Stimulated activated CD4-positive, alpha-beta T cell treated with anti-CD3 and anti-CD28 coated beads, Interleukin-4, amount 100 ng/mL, for 1 hour (primary cell): ENCODE data around the gene ABCB10.
"Not testable (repeated sequence)": the region's sequence is repeated elsewhere in the genome, so short reads cannot be mapped to it uniquely, and the experiment has no call there.

ENCODE experiments used
- DNase-seq: peaks from one replicate; pipeline ENCODE4 v3.0.0-alpha.2; 2020

The ABCB10 gene

DNA sequence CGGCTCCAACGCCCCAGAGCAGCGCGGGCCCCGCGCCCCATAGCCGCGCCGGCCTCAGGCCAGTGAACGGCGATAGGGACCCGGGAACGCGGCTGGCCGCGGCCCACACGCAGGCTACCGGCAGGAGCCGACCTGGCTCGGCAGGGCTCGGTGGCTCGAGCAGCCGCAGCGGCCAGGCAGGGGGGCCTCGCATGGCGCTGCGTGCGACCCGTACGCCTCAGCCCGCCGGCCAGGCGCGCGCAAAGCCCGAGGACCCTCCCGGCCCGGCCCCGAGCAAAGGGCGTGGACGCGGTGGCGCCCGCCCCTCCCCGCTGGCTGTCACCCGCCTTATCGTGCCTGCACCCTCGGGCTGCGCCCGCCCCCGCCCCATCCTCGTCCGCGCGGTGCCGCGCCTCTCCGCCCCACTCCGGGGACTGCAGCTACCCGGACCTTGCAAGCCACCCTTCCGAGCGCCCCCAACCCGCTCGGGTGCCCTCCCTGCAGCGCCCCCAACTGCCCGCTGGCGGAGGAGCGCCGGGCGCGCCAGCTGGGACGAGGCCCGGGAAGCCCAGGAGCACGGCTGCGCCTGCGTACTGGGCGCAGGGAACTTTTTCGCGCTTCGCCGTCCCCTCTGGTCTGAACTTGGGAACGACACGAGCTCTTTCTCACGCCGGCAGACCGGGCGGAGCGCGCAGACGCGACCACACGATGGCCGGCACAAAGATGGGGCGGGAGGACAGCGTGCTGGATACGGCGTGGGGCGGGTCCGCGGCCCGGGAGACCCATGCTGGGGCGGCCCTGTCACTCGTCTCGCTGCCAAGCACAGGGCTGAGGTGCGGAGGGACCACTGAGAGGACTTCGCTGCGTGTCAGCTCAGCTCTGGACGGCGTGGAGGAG, at the start of gene ABCB10:
Gene ABCB10 (minus strand): TSS at position 248 of the 876 bp plus-strand sequence. CDS start 55 bp downstream, at position 193.
- DNase-seq = peak; percentile 86

- DNase-seq = no peak
These were observed 48.9 kb upstream of the ABCB10 start for GRCh38 chr1:229607370-229607769.

- no peak for DNase-seq
These were observed 45.0 kb upstream of the ABCB10 start for GRCh38 chr1:229603371-229604005.

- no peak for DNase-seq
These were observed 41.7 kb upstream of the ABCB10 start for GRCh38 chr1:229600229-229600628.

DNA sequence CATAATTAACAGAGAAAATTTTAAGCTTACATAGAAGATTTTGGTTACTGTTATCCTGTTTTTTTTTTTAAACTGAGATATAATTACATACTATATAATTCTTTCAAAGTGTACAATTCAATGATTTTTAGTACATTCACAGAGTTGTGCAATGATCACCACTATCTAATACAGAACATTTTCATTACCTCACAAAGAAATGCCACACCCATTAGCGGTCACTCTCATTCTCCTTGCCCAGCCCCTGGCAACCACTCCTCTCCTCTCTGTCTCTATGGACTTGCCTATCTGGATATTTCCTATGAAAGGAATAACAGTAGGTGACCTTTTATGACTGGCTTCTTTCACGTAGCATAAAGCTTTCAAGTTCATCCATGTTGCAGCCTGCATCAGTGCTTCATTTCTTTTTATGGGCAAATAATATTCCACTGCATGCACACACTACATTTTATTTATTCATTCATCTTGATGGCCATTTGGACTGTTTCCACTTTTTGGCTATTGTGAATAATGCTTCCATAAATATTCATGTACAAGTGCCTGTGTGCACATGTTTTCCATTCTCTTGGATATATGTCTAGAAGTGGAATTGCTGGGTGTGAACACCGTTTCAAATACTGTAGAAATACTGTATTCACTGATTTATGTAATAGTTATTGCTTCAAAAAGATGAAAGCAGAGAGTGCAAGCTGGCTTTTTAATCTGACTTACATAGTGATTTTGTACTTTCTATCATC, 40.9 kb upstream of the ABCB10 start:
- DNase-seq = no peak

GRCh38 chr1:229597877-229598276, 39.4 kb upstream of the ABCB10 start:
- DNase-seq = no peak

GRCh38 chr1:229596925-229597699, 38.6 kb upstream of the ABCB10 start:
- DNase-seq = no peak

GRCh38 chr1:229595876-229596275, 37.4 kb upstream of the ABCB10 start:
- not testable (repeated sequence) for DNase-seq

GRCh38 chr1:229594227-229595008, 35.9 kb upstream of the ABCB10 start:
- no peak for DNase-seq

DNA sequence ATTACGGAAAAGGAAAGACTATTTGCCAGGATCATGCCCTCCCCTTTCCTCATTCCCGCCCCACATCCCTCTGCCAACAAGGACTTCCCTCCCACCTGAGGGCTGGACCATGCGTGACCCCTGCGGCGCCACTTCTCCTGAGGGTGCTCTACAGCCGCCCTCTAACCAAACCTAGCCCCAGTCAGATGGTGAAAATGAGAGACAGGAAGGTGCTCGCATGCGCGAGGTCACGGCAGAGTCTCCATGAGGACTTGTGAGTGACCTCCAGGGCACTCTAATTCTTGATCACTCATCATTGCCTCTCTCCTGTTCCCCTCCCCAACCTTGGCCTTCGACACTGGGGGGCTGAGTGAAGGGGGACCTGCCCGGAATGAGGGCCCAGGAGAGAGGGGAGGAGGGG, 35.3 kb upstream of the ABCB10 start:
- DNase-seq = no peak

DNA sequence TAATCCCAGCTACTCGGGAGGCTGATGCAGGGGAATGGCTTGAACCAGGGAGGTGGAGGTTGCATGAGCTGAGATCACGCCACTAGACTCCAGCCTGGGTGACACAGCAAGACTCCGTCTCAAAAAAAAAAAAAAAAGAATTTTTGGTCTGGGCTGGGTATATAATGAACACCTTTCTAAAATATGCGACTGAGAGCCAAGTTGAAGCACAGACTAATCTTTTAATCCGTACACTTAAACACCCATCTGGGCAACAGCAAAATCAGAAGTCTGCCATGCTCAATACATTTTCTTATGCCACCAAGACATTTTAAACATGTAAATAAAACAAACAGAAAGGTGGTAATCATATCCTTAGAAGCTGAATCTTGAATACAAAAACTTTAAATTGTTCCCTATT, 31.6 kb upstream of the ABCB10 start:
- no peak for DNase-seq

DNA sequence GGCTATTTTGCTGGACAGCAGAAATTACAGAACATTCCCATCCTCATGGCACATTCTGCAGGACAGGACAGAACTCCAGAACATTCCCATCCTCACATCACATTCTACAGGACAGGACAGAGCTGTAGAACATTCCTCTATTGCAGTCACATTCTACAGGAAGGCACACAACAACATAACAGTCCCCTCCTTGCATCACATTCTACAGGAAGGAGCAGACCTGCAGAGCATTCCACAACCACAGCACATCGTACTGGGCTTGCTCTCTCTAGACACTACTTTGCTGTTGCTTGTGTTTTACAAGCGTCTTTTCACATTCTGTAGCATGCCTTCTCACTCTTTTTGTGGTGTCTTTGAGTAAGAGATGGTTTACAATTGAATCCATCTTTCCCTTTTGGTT, 26.8 kb upstream of the ABCB10 start:
- no peak for DNase-seq

GRCh38 chr1:229582715-229583114, 24.2 kb upstream of the ABCB10 start:
- no peak for DNase-seq

- no peak for DNase-seq
These were observed 23.6 kb upstream of the ABCB10 start for GRCh38 chr1:229582011-229582694.

DNA sequence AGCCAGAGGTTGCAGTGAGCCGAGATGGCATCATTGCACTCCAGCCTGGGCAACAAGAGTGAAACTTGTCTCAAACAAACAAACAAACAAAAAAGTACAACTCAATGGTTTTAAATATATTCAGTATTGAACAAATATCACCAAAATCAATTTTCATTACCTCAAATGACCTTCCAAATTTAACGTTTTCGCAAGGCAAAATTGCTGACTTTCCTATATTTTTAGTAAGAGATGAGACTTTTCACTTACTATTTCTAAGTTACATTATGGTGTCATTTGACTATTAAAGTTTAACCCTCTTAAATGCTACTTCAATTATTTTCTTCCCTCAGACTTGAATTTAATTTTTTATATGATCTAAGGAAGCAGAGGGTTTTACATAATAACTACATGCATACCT, 23.0 kb upstream of the ABCB10 start:
- DNase-seq = no peak

DNA sequence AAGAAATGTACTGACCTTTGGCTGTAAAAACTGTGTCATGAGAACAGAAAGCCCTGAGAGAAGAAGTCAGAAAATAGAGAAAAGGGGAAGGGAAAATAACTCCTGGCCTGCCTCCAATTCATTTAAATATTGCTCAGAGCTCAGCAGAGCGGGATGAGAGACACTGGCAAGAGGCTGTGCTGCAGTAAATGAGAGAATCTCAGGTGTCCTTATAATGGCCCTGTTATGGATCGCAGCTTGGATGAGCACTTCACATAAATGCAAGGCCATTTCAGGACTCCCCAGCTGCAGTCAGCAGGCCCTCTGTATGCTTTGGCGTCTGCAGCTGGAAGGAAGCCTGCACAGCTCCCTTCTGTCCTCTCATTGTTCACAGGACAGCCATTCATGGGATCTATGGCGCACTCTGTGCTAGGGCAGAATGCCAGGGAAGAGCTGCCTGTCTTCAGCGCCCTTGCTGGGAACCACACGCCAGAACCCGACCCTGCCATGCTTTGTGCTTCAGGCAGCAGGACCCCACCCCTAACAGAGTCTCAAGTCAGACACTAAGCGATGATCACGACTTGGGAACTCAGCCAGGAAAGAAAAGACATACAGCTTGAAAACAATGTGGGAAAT, 20.7 kb upstream of the ABCB10 start:
- DNase-seq = no peak

DNA sequence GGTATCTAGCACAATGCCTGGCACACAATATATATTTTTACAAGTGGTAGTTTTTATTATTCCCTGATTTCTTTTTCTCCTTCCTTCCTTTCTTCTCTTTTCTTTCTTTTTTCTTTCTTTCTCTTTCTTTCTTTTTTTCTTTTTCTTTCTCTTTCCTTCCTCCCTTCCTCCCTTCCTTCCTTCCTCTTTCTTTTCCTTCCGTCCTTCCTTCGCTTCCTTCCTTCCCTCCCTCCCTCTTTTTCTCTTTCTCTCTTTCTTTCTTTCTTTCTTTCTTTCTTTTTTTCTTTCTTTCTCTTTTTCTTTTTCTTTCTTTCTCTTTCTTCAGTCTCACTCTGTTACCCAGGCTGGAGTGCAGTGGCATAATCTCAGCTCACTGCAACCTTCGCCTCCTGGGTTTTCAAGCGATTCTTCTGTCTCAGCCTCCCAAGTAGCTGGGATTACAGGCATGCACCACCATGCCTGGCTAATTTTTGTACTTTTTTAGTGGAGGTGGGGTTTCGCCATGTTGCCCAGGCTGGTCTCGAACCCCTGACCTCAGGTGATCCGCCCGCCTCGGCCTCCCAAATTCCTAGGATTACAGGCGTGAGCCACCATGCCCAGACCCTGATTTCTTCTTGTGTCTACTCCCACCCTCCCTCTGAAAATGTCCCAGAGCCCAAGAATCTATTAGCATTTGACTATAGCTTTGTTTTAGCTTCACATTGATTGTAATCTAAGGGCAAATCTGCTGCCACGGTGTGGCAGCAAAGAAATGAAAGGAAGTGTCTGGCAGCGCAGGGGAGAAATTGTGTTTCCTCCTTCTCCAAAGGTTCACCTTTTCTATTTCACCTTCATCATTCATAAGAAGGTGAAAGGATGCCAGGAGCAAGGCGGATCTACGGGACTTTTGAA, 19.9 kb upstream of the ABCB10 start:
- no peak for DNase-seq

DNA sequence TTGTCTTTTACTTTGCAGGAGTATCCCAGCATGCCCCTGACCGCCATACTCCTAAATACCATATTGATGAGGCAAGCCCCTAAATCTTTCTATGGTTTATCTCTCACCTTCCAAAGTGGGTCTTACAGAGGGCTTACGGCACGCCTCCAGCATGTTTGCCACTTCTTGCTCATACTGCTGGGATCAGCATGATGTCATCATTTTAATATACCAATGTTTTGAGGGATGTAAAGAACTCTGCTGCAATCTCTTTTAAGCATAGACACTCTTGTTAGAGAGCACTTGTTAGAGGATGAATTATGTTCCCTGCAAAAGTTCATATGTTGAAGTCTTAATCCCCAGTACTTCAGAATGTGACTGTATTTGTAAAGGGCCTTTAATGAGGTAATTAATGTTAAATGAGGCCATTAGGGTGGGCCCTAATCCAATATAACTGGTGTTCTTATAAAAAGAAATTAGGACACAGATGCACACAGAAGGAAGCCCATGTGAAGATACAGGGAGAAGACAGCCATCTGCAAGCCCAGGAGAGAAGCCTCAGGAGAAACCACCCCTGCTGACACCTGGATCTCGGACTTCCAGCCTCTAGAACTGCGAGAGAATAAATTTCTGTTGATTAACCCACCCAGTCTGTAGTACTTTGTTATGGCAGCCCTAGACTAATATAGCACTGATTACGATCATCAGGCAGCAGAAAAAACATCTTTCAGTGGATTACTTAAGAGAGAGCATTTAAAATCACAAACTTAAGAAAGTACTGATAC, 16.4 kb upstream of the ABCB10 start:
- no peak for DNase-seq

GRCh38 chr1:229572286-229572685, 13.8 kb upstream of the ABCB10 start:
- no peak for DNase-seq
